ENCODE data around the gene PRDM2.

Gene PRDM2

GRCh38 chr1:13769212-13769611 lies 69.2 kb downstream of the PRDM2 start:
- no peak for DNase-seq

GRCh38 chr1:13769830-13770229 lies 69.8 kb downstream of the PRDM2 start:
- no peak for DNase-seq

GRCh38 chr1:13770743-13771142 lies 70.8 kb downstream of the PRDM2 start:
- DNase-seq, result no peak

- DNase-seq, result no peak
Measured at GRCh38 chr1:13771745-13772144, 71.8 kb downstream of the PRDM2 start.

GRCh38 chr1:13772271-13772670 lies 72.3 kb downstream of the PRDM2 start:
- no peak for DNase-seq

GRCh38 chr1:13774121-13774520 lies 74.1 kb downstream of the PRDM2 start:
- DNase-seq, result no peak

GRCh38 chr1:13775459-13775858 lies 75.5 kb downstream of the PRDM2 start:
- DNase-seq, result no peak

GRCh38 chr1:13775916-13776315 lies 75.9 kb downstream of the PRDM2 start:
- no peak for DNase-seq

GRCh38 chr1:13778431-13778830 lies 78.4 kb downstream of the PRDM2 start:
- DNase-seq, result no peak

- DNase-seq, result no peak
Measured at GRCh38 chr1:13779930-13780329, 79.9 kb downstream of the PRDM2 start.

- DNase-seq, result no peak
Measured at GRCh38 chr1:13780780-13781179, 80.8 kb downstream of the PRDM2 start.

GRCh38 chr1:13781228-13781627 lies 81.2 kb downstream of the PRDM2 start:
- DNase-seq, result no peak

- no peak for DNase-seq
Measured at GRCh38 chr1:13781907-13782633, 82.1 kb downstream of the PRDM2 start.

- DNase-seq, result no peak
Measured at GRCh38 chr1:13782634-13783360, 82.8 kb downstream of the PRDM2 start.

- no peak for DNase-seq
Measured at GRCh38 chr1:13783551-13783950, 83.6 kb downstream of the PRDM2 start.

- no peak for DNase-seq
Measured at GRCh38 chr1:13784971-13785370, 85.0 kb downstream of the PRDM2 start.

- no peak for DNase-seq
Measured at GRCh38 chr1:13786541-13786940, 86.6 kb downstream of the PRDM2 start.

GRCh38 chr1:13788795-13789194 lies 88.8 kb downstream of the PRDM2 start:
- DNase-seq, result no peak

GRCh38 chr1:13790290-13791030 lies 90.5 kb downstream of the PRDM2 start:
- no peak for DNase-seq

GRCh38 chr1:13792419-13792818 lies 92.4 kb downstream of the PRDM2 start:
- no peak for DNase-seq

GRCh38 chr1:13793088-13793730 lies 93.2 kb downstream of the PRDM2 start:
- no peak for DNase-seq

- DNase-seq, result no peak
Measured at GRCh38 chr1:13794231-13795187, 94.5 kb downstream of the PRDM2 start.
